Measurements from ENCODE around the gene CNKSR3.
A peak's percentile ranks its signal among the peaks of the same experiment; 100 is the strongest.

The CNKSR3 gene

GRCh38 chr6:154537511-154538325 lies 27.2 kb upstream of the CNKSR3 start:
- no peak for TF ChIP-seq GATA1 (IDR thresholded peaks at IDR 0.05; ENCODE audit: low read depth, low read length)
- TF ChIP-seq POLR2A (IDR thresholded peaks at IDR 0.05; ENCODE audit: low read length), result no peak
- DNase-seq, result no peak

GRCh38 chr6:154536999-154537398 lies 26.5 kb upstream of the CNKSR3 start:
- no peak for TF ChIP-seq POLR2A (IDR thresholded peaks at IDR 0.05; ENCODE audit: low read length)
- no peak for TF ChIP-seq GATA1 (IDR thresholded peaks at IDR 0.05; ENCODE audit: low read depth, low read length)
- DNase-seq, result no peak

- no peak for DNase-seq
- TF ChIP-seq POLR2A (IDR thresholded peaks at IDR 0.05; ENCODE audit: low read length), result no peak
- TF ChIP-seq GATA1 (IDR thresholded peaks at IDR 0.05; ENCODE audit: low read depth, low read length), result no peak
These were observed 25.8 kb upstream of the CNKSR3 start for GRCh38 chr6:154536255-154536654.

DNA sequence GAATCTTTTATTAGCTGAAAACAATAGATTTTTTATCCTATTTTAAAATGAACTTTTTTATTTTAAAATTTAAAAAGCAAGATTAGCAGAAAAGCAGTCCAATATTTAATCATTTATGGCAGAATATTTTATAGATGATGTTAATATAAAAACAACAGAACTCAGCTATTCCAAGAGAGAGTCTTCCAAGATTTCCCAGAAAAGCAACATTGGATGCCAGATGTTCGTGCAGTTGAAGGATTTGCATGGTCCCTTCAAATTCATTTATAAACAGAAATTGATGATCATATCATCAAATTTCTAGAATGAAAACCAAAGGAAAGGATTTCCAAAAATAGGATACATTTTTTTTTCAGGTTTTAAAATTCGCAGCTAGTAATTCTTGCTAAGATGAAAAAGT lies 25.4 kb upstream of the CNKSR3 start:
- TF ChIP-seq GATA1 (IDR thresholded peaks at IDR 0.05; ENCODE audit: low read depth, low read length) (no peak), POLR2A (IDR thresholded peaks at IDR 0.05; ENCODE audit: low read length) (no peak)
- no peak for DNase-seq

DNA sequence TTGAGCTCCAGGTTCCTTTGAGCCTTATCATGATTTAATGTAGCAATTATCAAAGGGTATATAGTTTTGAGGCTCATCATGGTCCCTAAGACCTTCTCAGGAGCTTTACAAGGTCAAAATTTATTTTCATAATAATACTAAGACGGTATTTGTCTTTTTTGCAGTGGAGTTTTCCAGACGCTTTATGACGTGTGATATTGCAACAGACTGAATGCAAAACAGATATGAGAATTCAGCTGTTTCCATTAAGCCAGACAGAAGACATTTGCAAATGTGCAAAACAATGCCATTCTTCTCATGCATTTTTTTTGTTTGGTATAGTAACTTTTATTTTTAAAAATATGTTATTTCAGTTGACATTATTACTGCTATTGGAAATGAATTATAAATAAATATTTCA lies 24.7 kb upstream of the CNKSR3 start:
- TF ChIP-seq POLR2A (IDR thresholded peaks at IDR 0.05; ENCODE audit: low read length) (no peak), GATA1 (IDR thresholded peaks at IDR 0.05; ENCODE audit: low read depth, low read length) (no peak)
- no peak for DNase-seq

GRCh38 chr6:154534531-154534930 lies 24.0 kb upstream of the CNKSR3 start:
- no peak for DNase-seq
- TF ChIP-seq GATA1 (IDR thresholded peaks at IDR 0.05; ENCODE audit: low read depth, low read length), result no peak
- TF ChIP-seq POLR2A (IDR thresholded peaks at IDR 0.05; ENCODE audit: low read length), result no peak

GRCh38 chr6:154532426-154532825 lies 21.9 kb upstream of the CNKSR3 start:
- TF ChIP-seq GATA1 (IDR thresholded peaks at IDR 0.05; ENCODE audit: low read depth, low read length), result no peak
- no peak for TF ChIP-seq POLR2A (IDR thresholded peaks at IDR 0.05; ENCODE audit: low read length)

GRCh38 chr6:154529957-154530356 lies 19.5 kb upstream of the CNKSR3 start:
- DNase-seq, result no peak
- no peak for TF ChIP-seq GATA1 (IDR thresholded peaks at IDR 0.05; ENCODE audit: low read depth, low read length)
- TF ChIP-seq POLR2A (IDR thresholded peaks at IDR 0.05; ENCODE audit: low read length), result no peak

More at GRCh38 chr6:154532426-154532825, 21.9 kb upstream of the CNKSR3 start:
- DNase-seq, result no peak

DNA sequence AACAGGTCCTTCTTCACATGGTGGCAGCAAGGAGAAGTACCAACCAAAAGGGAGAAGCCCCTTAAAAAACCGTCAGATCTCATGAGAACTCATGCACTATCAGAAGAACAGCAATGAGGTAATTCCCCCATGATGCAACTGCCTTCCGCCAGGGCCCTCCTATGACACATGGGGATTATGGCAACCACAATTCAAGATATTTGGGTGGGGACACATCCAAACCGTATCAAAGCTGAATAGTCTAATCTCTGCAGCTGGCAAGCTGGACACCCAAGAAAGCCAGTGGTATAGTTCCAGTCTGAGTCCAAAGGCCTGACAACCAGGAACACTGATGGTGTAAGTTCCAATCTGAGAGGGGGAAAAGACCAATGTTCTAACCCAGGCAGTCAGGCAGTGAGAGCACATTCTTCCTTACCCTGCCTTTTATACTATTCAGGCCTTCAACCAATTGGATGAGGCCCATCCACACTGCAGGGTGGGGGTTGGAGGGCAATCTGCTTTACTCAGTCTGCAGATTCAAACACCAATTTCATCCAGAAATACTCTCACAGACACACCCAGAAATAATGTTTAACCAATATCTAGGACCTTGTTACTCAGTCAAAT lies 17.9 kb upstream of the CNKSR3 start:
- no peak for DNase-seq
- TF ChIP-seq GATA1 (IDR thresholded peaks at IDR 0.05; ENCODE audit: low read depth, low read length) (no peak), POLR2A (IDR thresholded peaks at IDR 0.05; ENCODE audit: low read length) (no peak)

DNA sequence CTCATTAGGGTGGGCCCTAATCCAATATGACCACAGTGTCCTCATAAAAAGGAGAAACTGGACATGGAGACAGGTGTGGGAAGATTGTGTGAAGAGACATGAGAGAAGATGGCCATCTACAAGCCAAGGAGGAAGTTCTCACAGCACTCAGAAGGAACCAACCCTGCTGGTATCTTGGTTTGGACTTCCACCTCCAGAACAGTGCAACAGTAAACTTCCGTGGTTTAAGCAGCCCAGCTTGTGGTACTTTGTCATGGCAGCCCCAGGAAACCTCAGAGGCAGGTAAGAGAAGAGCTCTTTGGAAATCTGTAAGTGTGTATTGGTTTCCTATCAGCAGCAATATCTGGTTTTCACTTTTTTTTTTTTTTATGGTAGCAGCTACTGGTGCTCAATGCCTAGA lies 16.5 kb upstream of the CNKSR3 start:
- no peak for TF ChIP-seq GATA1 (IDR thresholded peaks at IDR 0.05; ENCODE audit: low read depth, low read length)
- TF ChIP-seq POLR2A (IDR thresholded peaks at IDR 0.05; ENCODE audit: low read length), result no peak
- DNase-seq, result no peak

DNA sequence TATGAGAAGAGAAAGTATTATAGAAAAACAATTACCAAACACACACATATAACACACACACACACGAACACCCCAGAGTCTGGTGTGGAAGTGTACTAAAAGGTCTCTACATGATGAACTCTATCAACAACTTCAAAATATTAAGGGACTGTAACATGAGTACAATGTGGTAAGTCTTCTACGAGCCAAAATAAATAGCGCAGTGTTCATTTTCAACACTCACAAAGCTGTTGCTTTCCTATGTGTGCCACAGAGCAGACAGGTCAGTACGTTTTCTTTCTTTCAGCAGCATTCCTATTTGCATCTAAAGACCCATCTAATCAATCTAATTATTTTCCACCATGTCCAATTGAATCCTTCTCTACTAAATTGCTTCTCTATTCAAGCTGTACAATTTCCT lies 12.1 kb upstream of the CNKSR3 start:
- DNase-seq, result no peak
- TF ChIP-seq POLR2A (IDR thresholded peaks at IDR 0.05; ENCODE audit: low read length), result no peak
- TF ChIP-seq GATA1 (IDR thresholded peaks at IDR 0.05; ENCODE audit: low read depth, low read length), result no peak

- TF ChIP-seq GATA1 (IDR thresholded peaks at IDR 0.05; ENCODE audit: low read depth, low read length) (no peak), POLR2A (IDR thresholded peaks at IDR 0.05; ENCODE audit: low read length) (no peak)
- DNase-seq, result peak in 1 of 2 experiments; percentile 9
These were observed 10.9 kb upstream of the CNKSR3 start for GRCh38 chr6:154521412-154521811.

- peak; percentile 61 to 80 for DNase-seq
- TF ChIP-seq POLR2A (IDR thresholded peaks at IDR 0.05; ENCODE audit: low read length) (no peak), GATA1 (IDR thresholded peaks at IDR 0.05; ENCODE audit: low read depth, low read length) (no peak)
These were observed 9.8 kb upstream of the CNKSR3 start for GRCh38 chr6:154520280-154520679.

DNA sequence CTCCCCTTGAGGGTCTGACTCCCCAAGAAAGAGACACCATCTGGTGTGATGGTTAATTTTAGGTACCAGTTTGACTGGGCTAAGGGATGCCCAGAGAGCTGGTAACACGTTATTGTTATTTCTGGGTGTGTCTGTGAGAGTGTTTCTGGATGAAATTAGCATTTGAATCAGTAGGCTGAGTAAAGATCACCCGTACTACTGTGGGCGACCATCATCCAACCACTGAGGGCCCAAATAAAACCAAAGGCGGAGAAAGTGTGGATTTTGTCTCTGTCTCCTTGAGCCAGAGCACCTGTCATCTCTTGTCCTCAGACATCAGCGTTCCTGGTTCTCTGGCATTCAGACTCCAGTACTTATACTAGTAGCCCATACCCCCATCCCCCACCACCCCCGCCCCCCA lies 7.9 kb upstream of the CNKSR3 start:
- no peak for TF ChIP-seq POLR2A (IDR thresholded peaks at IDR 0.05; ENCODE audit: low read length)
- TF ChIP-seq GATA1 (IDR thresholded peaks at IDR 0.05; ENCODE audit: low read depth, low read length), result no peak
- DNase-seq, result no peak

DNA sequence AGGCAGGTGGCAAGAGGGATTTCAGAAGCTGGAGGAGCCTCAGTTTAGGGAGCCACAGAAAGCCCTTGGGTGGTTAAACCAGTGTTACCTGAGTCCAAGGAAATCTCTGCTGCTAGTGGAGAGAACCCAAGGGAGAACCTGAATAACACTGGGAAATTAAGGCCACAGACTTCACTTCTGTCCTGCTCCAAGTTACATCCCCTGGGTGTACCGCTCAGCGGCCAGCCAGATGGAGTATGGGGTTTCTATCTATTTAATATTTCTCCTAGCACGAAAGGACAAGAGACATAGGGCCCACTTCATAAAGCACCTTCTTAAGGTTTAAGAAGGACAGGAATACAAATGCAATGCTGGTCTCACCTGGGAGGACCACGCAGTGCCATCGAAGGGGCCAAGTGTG lies 5.8 kb upstream of the CNKSR3 start:
- no peak for DNase-seq
- TF ChIP-seq POLR2A (IDR thresholded peaks at IDR 0.05; ENCODE audit: low read length) (no peak), GATA1 (IDR thresholded peaks at IDR 0.05; ENCODE audit: low read depth, low read length) (no peak)

Measured in erythroblast (primary cell).